Hepatocyte (in vitro differentiated cells): ENCODE measurements around the gene SHROOM2.

Source experiments
- EZH2 ChIP-seq: fragments of 200-600 bp; sonication (generic); IDR thresholded peaks from 2 replicates; pipeline ENCODE4 v1.6.1; 2016; ENCODE audit warnings: antibody characterized with exemption, mild to moderate bottlenecking, borderline replicate concordance
- EZH2phosphoT487 ChIP-seq: fragments of 200-600 bp; sonication (generic); IDR thresholded peaks from one replicate; pipeline ENCODE4 v1.6.1; 2018; ENCODE audit warnings: antibody characterized with exemption, mild to moderate bottlenecking, low read depth, moderate library complexity; ENCODE audit not compliant: unreplicated experiment, severe bottlenecking
- TF ChIP-seq, protein P1 (sequence below): fragments of 200-600 bp; sonication (generic); IDR thresholded peaks from 2 replicates; pipeline ENCODE4 v1.5.1; 2016; ENCODE audit warnings: antibody characterized with exemption, mild to moderate bottlenecking; ENCODE audit not compliant: poor library complexity

- TF ChIP-seq, protein P1, sequence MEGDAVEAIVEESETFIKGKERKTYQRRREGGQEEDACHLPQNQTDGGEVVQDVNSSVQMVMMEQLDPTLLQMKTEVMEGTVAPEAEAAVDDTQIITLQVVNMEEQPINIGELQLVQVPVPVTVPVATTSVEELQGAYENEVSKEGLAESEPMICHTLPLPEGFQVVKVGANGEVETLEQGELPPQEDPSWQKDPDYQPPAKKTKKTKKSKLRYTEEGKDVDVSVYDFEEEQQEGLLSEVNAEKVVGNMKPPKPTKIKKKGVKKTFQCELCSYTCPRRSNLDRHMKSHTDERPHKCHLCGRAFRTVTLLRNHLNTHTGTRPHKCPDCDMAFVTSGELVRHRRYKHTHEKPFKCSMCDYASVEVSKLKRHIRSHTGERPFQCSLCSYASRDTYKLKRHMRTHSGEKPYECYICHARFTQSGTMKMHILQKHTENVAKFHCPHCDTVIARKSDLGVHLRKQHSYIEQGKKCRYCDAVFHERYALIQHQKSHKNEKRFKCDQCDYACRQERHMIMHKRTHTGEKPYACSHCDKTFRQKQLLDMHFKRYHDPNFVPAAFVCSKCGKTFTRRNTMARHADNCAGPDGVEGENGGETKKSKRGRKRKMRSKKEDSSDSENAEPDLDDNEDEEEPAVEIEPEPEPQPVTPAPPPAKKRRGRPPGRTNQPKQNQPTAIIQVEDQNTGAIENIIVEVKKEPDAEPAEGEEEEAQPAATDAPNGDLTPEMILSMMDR: no peak
- TF ChIP-seq EZH2 (no peak), EZH2phosphoT487 (no peak)
Measured at GRCh38 chrX:9909254-9909653, 123.0 kb downstream of the SHROOM2 start.
